PC-9 (cell line): ENCODE data around the gene NKX2-4.

Experiments
- EZH2 ChIP-seq: fragments of 200-600 bp; sonication (generic); IDR thresholded peaks from 2 replicates; pipeline ENCODE4 v1.8.0; 2017; ENCODE audit warnings: antibody characterized with exemption, low read depth
- TF ChIP-seq, protein P1 (sequence below): fragments of 200-600 bp; sonication (generic); conservative IDR thresholded peaks from 2 replicates; pipeline ENCODE4 v1.6.1; 2017; ENCODE audit warnings: mixed run types, antibody characterized with exemption, mild to moderate bottlenecking, moderate library complexity

- TF ChIP-seq, protein P1, sequence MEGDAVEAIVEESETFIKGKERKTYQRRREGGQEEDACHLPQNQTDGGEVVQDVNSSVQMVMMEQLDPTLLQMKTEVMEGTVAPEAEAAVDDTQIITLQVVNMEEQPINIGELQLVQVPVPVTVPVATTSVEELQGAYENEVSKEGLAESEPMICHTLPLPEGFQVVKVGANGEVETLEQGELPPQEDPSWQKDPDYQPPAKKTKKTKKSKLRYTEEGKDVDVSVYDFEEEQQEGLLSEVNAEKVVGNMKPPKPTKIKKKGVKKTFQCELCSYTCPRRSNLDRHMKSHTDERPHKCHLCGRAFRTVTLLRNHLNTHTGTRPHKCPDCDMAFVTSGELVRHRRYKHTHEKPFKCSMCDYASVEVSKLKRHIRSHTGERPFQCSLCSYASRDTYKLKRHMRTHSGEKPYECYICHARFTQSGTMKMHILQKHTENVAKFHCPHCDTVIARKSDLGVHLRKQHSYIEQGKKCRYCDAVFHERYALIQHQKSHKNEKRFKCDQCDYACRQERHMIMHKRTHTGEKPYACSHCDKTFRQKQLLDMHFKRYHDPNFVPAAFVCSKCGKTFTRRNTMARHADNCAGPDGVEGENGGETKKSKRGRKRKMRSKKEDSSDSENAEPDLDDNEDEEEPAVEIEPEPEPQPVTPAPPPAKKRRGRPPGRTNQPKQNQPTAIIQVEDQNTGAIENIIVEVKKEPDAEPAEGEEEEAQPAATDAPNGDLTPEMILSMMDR, result no peak
- TF ChIP-seq EZH2, result no peak
These were observed 19.1 kb downstream of the NKX2-4 start for GRCh38 chr20:21378259-21378658.
